GM23338 (cell line): Measurements from ENCODE around the gene HPS6. TPM values are rescaled to one million over a fixed set of nuclear protein-coding genes. Genes with fewer than 3 reads are reported as not detected.

ENCODE experiments used
- ATAC-seq: fragments of 200-7000 bp; cut with Tn5 transposase; 3 replicates; pipeline ENCODE4 v1.9.1; 2020
- DNase-seq: peaks from one replicate; pipeline ENCODE4 v3.0.0-alpha.2; 2015; ENCODE audit warnings: low spot score
- H2AFZ ChIP-seq: fragments of 200-600 bp; sonication (generic); 2 replicates; pipeline ENCODE4 v1.8.0; 2016; ENCODE audit warnings: antibody characterized with exemption, mild to moderate bottlenecking, moderate library complexity
- H3F3A ChIP-seq: fragments of 200-600 bp; sonication (generic); replicated peaks from 2 replicates; pipeline ENCODE4 v1.8.0; 2017; ENCODE audit warnings: antibody characterized with exemption, mixed run types, low read depth
- H3K27ac ChIP-seq: fragments of 200-600 bp; sonication (generic); 2 replicates; pipeline ENCODE4 v1.6.1; 2016; ENCODE audit warnings: low read depth
- H3K27me3 ChIP-seq: fragments of 200-600 bp; sonication (generic); 2 replicates; pipeline ENCODE4 v1.8.0; 2016; ENCODE audit warnings: mild to moderate bottlenecking, mixed run types, moderate library complexity; ENCODE audit not compliant: insufficient read depth
- H3K36me3 ChIP-seq: fragments of 200-600 bp; sonication (generic); 2 replicates; pipeline ENCODE4 v1.8.0; 2016; ENCODE audit warnings: mild to moderate bottlenecking; ENCODE audit not compliant: insufficient read depth
- H3K4me1 ChIP-seq: fragments of 200-600 bp; sonication (generic); 2 replicates; pipeline ENCODE4 v1.8.0; 2016; ENCODE audit warnings: mild to moderate bottlenecking, moderate library complexity; ENCODE audit not compliant: insufficient read depth
- H3K4me2 ChIP-seq: fragments of 200-600 bp; sonication (generic); 2 replicates; pipeline ENCODE4 v1.7.1; 2017; ENCODE audit warnings: mixed run types
- H3K4me3 ChIP-seq: fragments of 200-600 bp; sonication (generic); 2 replicates; pipeline ENCODE4 v1.6.1; 2016; ENCODE audit warnings: mixed run types
- H3K79me2 ChIP-seq: fragments of 200-600 bp; sonication (generic); replicated peaks from 2 replicates; pipeline ENCODE4 v1.8.0; 2017; ENCODE audit warnings: mild to moderate bottlenecking; ENCODE audit not compliant: insufficient read depth
- H3K9me2 ChIP-seq: fragments of 200-600 bp; sonication (generic); 2 replicates; pipeline ENCODE4 v1.8.0; 2017; ENCODE audit not compliant: insufficient read depth
- H4K20me1 ChIP-seq: fragments of 200-600 bp; sonication (generic); replicated peaks from 2 replicates; pipeline ENCODE4 v1.8.0; 2017; ENCODE audit warnings: mild to moderate bottlenecking; ENCODE audit not compliant: insufficient read depth
- H3K27ac Mint-ChIP-seq: 2 replicates; pipeline ENCODE4 v1.8.0; 2020; ENCODE audit warnings: inconsistent platforms, mild to moderate bottlenecking, moderate library complexity, mixed read lengths
- H3K27me3 Mint-ChIP-seq: 3 replicates; pipeline ENCODE4 v1.8.0; 2022; ENCODE audit warnings: low read depth, mild to moderate bottlenecking, moderate library complexity, mixed read lengths, inconsistent platforms; ENCODE audit not compliant: insufficient read depth, poor library complexity
- H3K36me3 Mint-ChIP-seq: 3 replicates; pipeline ENCODE4 v1.8.0; 2021; ENCODE audit warnings: low read depth, mild to moderate bottlenecking, inconsistent platforms, moderate library complexity, mixed read lengths
- H3K4me1 Mint-ChIP-seq: 3 replicates; pipeline ENCODE4 v1.8.0; 2020; ENCODE audit warnings: mild to moderate bottlenecking, inconsistent platforms, mixed read lengths
- H3K4me3 Mint-ChIP-seq: 3 replicates; pipeline ENCODE4 v1.8.0; 2021; ENCODE audit warnings: moderate library complexity, mild to moderate bottlenecking, inconsistent platforms, mixed read lengths
- H3K9me3 Mint-ChIP-seq: 3 replicates; pipeline ENCODE4 v1.8.0; 2020; ENCODE audit warnings: moderate library complexity, mild to moderate bottlenecking, inconsistent platforms, mixed read lengths
- CREB1 ChIP-seq: fragments of 250-450 bp; sonication (Bioruptor Pico); IDR thresholded peaks from 2 replicates; pipeline ENCODE4 v1.5.0; 2020; ENCODE audit warnings: low read depth, mild to moderate bottlenecking, moderate library complexity
- CTCF ChIP-seq, 2 experiments: fragments of 200-600 bp in 1 of 2; sonication (generic) in 1 of 2; conservative IDR thresholded peaks; 2 replicates each; pipeline versions ENCODE4 v1.5.1 to v1.6.1; 2016 to 2017; ENCODE audit warnings: antibody characterized with exemption in 2 of 2, low read depth in 2 of 2, mild to moderate bottlenecking in 2 of 2, moderate library complexity in 1 of 2
- ETS1 ChIP-seq: IDR thresholded peaks from 2 replicates; pipeline ENCODE4 v1.6.1; 2016; ENCODE audit warnings: antibody characterized with exemption
- EZH2 ChIP-seq: fragments of 200-600 bp; sonication (generic); IDR thresholded peaks from one replicate; pipeline ENCODE4 v1.8.0; 2017; ENCODE audit warnings: antibody characterized with exemption, mild to moderate bottlenecking, low read depth; ENCODE audit not compliant: unreplicated experiment
- EZH2phosphoT487 ChIP-seq: fragments of 200-600 bp; sonication (generic); IDR thresholded peaks from one replicate; pipeline ENCODE4 v1.8.1; 2018; ENCODE audit warnings: antibody characterized with exemption; ENCODE audit not compliant: unreplicated experiment
- JUNB ChIP-seq: IDR thresholded peaks from one replicate; pipeline ENCODE4 v1.6.1; 2016; ENCODE audit warnings: antibody characterized with exemption; ENCODE audit not compliant: unreplicated experiment
- POLR2AphosphoS5 ChIP-seq: IDR thresholded peaks from 2 replicates; pipeline ENCODE4 v1.6.1; 2016; ENCODE audit warnings: antibody characterized with exemption, low read depth
- REST ChIP-seq: IDR thresholded peaks from one replicate; pipeline ENCODE4 v1.6.1; 2018; ENCODE audit warnings: antibody characterized with exemption; ENCODE audit not compliant: unreplicated experiment
- STAT1 ChIP-seq: IDR thresholded peaks from one replicate; pipeline ENCODE4 v1.6.1; 2016; ENCODE audit warnings: antibody characterized with exemption; ENCODE audit not compliant: unreplicated experiment
- ZNF114 ChIP-seq: fragments of 250-450 bp; sonication (Bioruptor Pico); IDR thresholded peaks from 2 replicates; pipeline ENCODE4 v1.5.0; 2020; ENCODE audit warnings: mild to moderate bottlenecking, moderate library complexity
- ZNF331 ChIP-seq: fragments of 250-450 bp; sonication (Bioruptor Pico); IDR thresholded peaks from 2 replicates; pipeline ENCODE4 v1.5.0; 2020; ENCODE audit warnings: low read depth, mild to moderate bottlenecking, moderate library complexity
- long read RNA-seq: library from polyadenylated mRNA; unstranded; transcript quantifications from one replicate; pipeline ENCODE4 v2.0.0, GENCODE V29; 2020; ENCODE audit not compliant: unreplicated experiment
- polyA plus RNA-seq: library from polyadenylated mRNA; unstranded; fragments of >200 nt; fragmentation: Nextera tagmentation; extraction: Ambion mirVana; gene quantifications from 2 replicates; pipeline ENCODE4 v1.2.1, GENCODE V29; 2016
- total RNA-seq: library from RNA; depleted of rRNA; stranded (reverse); fragments of >200 nt; shearing (Covaris generic); gene quantifications from 2 replicates; pipeline ENCODE4 v1.2.3, GENCODE V29; 2014; rRNA removed

Gene HPS6
- total RNA-seq, result 20.3 and 28.7 TPM in 2 replicates
- polyA plus RNA-seq, result 4.2 and 4.3 TPM in 2 replicates
- long read RNA-seq, transcript HPS6-201 (1 exons, 2,649 nt), result major isoform, 5 of 5 reads
- long read RNA-seq, partial matches to known transcripts, result 0 of 5 reads
- long read RNA-seq, other reads (novel, unspliced or antisense), result 0 of 5 reads

DNA sequence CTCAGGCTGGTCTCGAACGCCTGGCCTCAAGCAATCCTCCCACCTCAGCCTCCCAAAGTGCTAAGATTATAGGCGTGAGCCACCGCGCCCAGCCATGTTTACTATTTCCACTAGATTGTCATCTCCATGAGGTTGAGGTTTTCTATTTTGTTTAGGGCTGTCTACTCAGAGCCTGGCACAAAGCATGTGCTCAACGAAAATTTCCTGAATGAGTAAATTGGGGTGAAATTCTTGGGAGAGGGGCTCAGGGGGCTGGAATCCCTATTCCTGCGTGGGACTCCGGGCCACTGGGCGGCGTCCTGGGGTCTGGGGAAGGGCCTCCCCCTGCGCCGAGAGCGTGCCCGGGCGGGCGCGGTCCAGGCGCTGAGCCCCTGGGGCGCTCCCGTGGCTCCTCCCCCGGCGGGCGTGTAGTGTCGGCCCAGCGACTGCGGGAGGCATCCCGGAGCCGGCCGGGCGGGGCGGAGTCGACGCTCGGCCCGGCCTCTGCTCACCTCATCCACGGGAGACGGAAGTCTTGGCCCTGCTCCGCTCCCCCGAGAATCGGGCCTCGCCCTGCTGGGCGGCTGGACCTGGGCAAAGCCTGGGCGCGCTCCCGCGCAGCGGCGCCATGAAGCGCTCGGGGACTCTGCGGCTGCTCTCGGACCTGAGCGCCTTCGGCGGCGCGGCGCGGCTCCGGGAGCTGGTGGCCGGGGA lies at the start of gene HPS6:
HPS6 (plus strand) TSS at position 482 of the 693 bp plus-strand sequence; CDS start at position 608, 126 bp downstream.
- Histone ChIP-seq H3K4me2 (peak within 1 kb of the TSS; percentile 80), H3K27ac (no peak within 1 kb of the TSS), H3K4me3 (peak within 1 kb of the TSS; percentile 90), H3K4me1 (peaks cover 4% of the 10 kb centered on the region; the same call in 1 of the 2 replicates), H3K79me2 (no peaks in the 10 kb centered on the region; the same call in 1 of the 2 replicates), H3K36me3 (no peaks in the 10 kb centered on the region), H3K27me3 (no peaks in the 10 kb centered on the region), H2AFZ (peak within 1 kb of the TSS; percentile 48), H3K9me2 (no peaks in the 10 kb centered on the region), H3F3A (peaks cover 10% of the 10 kb centered on the region; the same call in 1 of the 2 replicates), H4K20me1 (no peaks in the 10 kb centered on the region)
- peaks cover 6% of the 10 kb centered on the region for H3K27me3 Mint-ChIP-seq
- peak within 1 kb of the TSS; percentile 82 for H3K4me3 Mint-ChIP-seq
- no peak for TF ChIP-seq ZNF331 (CRISPR knock-in tag)
- no peak for TF ChIP-seq ZNF114 (CRISPR knock-in tag)
- TF ChIP-seq JUNB, result no peak
- peak; percentile 43; the same call in 1 of the 2 replicates for TF ChIP-seq ETS1
- TF ChIP-seq CTCF (conservative IDR thresholded peaks at IDR 0.05; ENCODE audit: low read depth in 2 of 2), result peak; percentile 28 to 45; a peak in 3 of 4 replicates
- TF ChIP-seq EZH2, result no peak
- peak; percentile 77 for TF ChIP-seq POLR2AphosphoS5
- TF ChIP-seq REST, result no peak
- peak; percentile 70 for TF ChIP-seq CREB1 (CRISPR knock-in tag)
- no peak for TF ChIP-seq STAT1
- no peak for TF ChIP-seq EZH2phosphoT487
- H3K4me1 Mint-ChIP-seq, result peaks cover 14% of the 10 kb centered on the region; the same call in 2 of the 3 replicates
- H3K27ac Mint-ChIP-seq, result no peak within 1 kb of the TSS
- no peaks in the 10 kb centered on the region for H3K36me3 Mint-ChIP-seq
- ATAC-seq (peak; percentile 87), DNase-seq (peak; percentile 83)
- no peaks in the 10 kb centered on the region for H3K9me3 Mint-ChIP-seq
